Measurements from ENCODE around the gene MMEL1.

The MMEL1 gene

GRCh38 chr1:2639203-2639602 is 6.4 kb upstream of the MMEL1 start:
- H3K4me3 ChIP-seq (replicated peaks in 1 of 2; ENCODE audit: low read depth in 2 of 2, low read length in 2 of 2) = no peak overlapping the region
- DNase-seq (ENCODE audit: low read depth in 2 of 2) = no peak
- TF ChIP-seq, protein P1, sequence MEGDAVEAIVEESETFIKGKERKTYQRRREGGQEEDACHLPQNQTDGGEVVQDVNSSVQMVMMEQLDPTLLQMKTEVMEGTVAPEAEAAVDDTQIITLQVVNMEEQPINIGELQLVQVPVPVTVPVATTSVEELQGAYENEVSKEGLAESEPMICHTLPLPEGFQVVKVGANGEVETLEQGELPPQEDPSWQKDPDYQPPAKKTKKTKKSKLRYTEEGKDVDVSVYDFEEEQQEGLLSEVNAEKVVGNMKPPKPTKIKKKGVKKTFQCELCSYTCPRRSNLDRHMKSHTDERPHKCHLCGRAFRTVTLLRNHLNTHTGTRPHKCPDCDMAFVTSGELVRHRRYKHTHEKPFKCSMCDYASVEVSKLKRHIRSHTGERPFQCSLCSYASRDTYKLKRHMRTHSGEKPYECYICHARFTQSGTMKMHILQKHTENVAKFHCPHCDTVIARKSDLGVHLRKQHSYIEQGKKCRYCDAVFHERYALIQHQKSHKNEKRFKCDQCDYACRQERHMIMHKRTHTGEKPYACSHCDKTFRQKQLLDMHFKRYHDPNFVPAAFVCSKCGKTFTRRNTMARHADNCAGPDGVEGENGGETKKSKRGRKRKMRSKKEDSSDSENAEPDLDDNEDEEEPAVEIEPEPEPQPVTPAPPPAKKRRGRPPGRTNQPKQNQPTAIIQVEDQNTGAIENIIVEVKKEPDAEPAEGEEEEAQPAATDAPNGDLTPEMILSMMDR (IDR thresholded peaks at IDR 0.05; ENCODE audit: low read depth, low read length) = no peak

DNA sequence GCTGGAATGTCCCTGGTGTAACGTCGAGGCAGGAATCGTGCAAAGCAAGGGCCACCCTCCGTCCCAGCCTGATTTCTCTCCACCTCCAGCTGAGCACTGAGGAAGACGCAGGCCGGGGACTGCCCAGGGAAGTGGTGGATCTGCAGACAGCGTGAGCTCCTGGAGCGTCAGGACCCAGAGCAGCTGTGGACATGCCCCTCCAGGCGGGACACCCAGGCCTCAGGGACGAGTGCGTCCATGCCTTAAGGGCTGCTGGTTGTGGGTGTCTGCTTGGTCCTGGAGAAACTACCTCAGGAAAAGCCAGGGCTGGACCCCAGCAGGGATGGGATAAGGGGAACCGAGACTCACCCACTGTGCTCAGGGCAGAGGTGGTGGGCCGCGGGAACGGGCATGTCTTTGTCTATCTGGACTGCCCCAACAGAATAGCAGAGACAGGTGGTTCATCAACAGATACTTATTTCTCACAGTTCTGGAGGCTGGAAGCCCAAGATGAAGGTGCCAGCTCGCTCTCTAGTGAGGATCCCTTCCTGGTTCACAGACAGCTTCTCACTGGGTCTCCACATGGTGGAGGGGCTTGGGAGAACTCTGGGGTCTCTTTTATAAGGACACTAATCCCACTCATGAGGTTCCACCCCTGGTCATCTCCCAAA is 5.8 kb upstream of the MMEL1 start:
- TF ChIP-seq, protein P1 (IDR thresholded peaks at IDR 0.05; ENCODE audit: low read depth, low read length) = no peak
- H3K4me3 ChIP-seq (replicated peaks in 1 of 2; ENCODE audit: low read depth in 2 of 2, low read length in 2 of 2) = no peak overlapping the region
- no peak for DNase-seq (ENCODE audit: low read depth in 2 of 2)

GRCh38 chr1:2637442-2638145 is 4.8 kb upstream of the MMEL1 start:
- no peak for DNase-seq (ENCODE audit: low read depth in 2 of 2)
- TF ChIP-seq, protein P1 (IDR thresholded peaks at IDR 0.05; ENCODE audit: low read depth, low read length) = no peak

GRCh38 chr1:2636733-2637132 is 3.9 kb upstream of the MMEL1 start:
- H3K4me3 ChIP-seq (replicated peaks in 1 of 2; ENCODE audit: low read depth in 2 of 2, low read length in 2 of 2) = no peak overlapping the region
- DNase-seq (ENCODE audit: low read depth in 2 of 2) = no peak
- TF ChIP-seq, protein P1 (IDR thresholded peaks at IDR 0.05; ENCODE audit: low read depth, low read length) = no peak

More at GRCh38 chr1:2637442-2638145, 4.8 kb upstream of the MMEL1 start:
- H3K4me3 ChIP-seq (replicated peaks in 1 of 2; ENCODE audit: low read depth in 2 of 2, low read length in 2 of 2) = no peak overlapping the region

GRCh38 chr1:2635361-2636010 is 2.7 kb upstream of the MMEL1 start:
- TF ChIP-seq, protein P1 (IDR thresholded peaks at IDR 0.05; ENCODE audit: low read depth, low read length) = no peak
- no peak for DNase-seq (ENCODE audit: low read depth in 2 of 2)
- H3K4me3 ChIP-seq (replicated peaks in 1 of 2; ENCODE audit: low read depth in 2 of 2, low read length in 2 of 2) = no peak overlapping the region

DNA sequence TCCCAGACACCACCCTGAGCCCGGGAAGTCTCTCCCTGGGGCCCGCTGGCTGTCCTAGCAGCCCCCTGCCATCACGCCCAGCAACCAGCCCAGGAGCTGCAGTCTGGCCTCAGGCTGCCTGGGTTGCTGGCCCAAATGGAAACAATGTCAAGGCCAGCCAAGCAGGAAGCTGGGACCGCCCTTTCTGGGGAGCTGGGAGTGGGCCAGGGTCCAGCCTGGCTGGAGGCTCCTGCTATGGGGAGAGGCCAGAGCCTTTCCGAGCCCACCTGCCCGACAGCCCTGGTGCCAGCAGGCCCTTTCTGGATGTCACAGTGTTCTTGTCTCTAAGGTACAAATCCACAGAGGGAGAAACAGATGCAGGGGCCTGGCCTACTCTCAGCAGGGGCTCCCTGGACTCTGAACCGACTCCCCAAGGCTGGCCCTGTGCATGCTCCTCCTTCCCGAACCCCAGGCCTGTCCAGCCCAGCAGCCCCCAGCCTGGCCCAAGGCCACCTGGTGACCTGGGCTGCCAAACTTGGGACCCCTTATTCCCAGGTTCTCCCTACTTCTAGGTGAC is 1.2 kb upstream of the MMEL1 start:
- TF ChIP-seq, protein P1 (IDR thresholded peaks at IDR 0.05; ENCODE audit: low read depth, low read length) = no peak
- DNase-seq (ENCODE audit: low read depth in 2 of 2) = no peak
- no peak overlapping the region for H3K4me3 ChIP-seq (replicated peaks in 1 of 2; ENCODE audit: low read depth in 2 of 2, low read length in 2 of 2)
